ENCODE results near the gene WDR1. TPM values are rescaled to one million over a fixed set of nuclear protein-coding genes. Genes with fewer than 3 reads are reported as not detected.

WDR1 gene
- total RNA-seq, 4 donors from 2014 or later, result 361 to 536 (median 485) TPM

- Histone ChIP-seq H3K9me3 (no peaks in the 10 kb centered on the region), H3K27me3 (no peaks in the 10 kb centered on the region), H3K36me3 (peaks cover 0 to 24% (median 21%) of the 10 kb centered on the region in 4 donors), H3K4me3 (peak overlapping the region; percentile 76 to 93 (median 88)), H3K4me1 (peaks cover 36 to 58% (median 57%) of the 10 kb centered on the region in 4 donors), H3K27ac (replicated peaks in 1 of 4) (peak overlapping the region; percentile 93 to 98 (median 94))
- TF ChIP-seq CTCF (IDR thresholded peaks at IDR 0.05) (no peak), POLR2A (IDR thresholded peaks at IDR 0.05; ENCODE audit: low read depth) (no peak), POLR2AphosphoS5 (IDR thresholded peaks at IDR 0.05) (no peak), EP300 (IDR thresholded peaks at IDR 0.05) (no peak)
- DNase-seq (ENCODE audit: extremely low spot score), result no peak
- 67% methylated on average over 21 of the region's 21 CpGs for WGBS
- intact Hi-C loops (cut with DNase I), result no loop called here
Measured at GRCh38 chr4:10118048-10119004, 1.7 kb upstream of the WDR1 start.

DNA sequence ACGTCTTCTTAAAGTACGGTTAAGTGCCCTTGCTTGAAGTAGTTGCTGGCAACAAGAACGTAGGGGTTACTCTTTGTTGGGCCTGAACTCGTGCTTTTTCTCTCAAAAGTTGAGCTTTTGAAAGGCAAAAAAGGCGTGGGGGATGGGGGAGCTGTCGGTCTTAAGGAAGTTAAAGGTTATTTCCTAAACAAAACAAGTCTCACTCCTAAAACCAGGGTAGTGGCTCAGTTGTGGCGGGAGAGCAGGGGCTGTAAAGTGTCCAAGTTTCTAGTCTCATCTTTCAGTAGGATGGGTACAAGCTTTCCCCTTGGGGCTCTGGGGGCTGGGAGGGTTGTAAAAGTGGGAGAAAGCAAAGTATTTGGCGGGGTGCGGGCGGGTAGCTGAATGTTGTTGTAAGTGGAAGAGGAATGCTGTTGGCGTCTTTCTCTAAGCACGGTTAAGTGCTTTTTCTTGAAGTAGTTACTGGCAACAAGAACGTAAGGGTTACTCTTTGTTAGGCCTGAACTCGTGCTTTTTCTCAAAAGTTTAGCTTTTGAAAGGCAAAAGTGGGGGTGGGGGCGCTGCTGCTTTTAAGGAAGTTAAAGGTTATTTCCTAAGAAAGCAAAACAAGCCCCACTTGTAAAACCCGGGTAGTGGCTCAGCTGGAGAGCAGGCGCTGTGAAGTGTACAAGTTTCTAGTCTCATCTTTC lies 904 bp upstream of the WDR1 start:
- Histone ChIP-seq H3K36me3 (peaks cover 0 to 33% (median 29%) of the 10 kb centered on the region in 4 donors), H3K9me3 (no peaks in the 10 kb centered on the region), H3K27ac (replicated peaks in 1 of 4) (peak overlapping the region; percentile 93 to 98 (median 94)), H3K27me3 (no peaks in the 10 kb centered on the region), H3K4me1 (peaks cover 39 to 63% (median 60%) of the 10 kb centered on the region in 4 donors), H3K4me3 (peak overlapping the region; percentile 76 to 93 (median 88))
- WGBS, result 14% methylated on average over 17 of the region's 17 CpGs
- intact Hi-C loops (cut with DNase I), result no loop called here
- TF ChIP-seq CTCF (IDR thresholded peaks at IDR 0.05) (no peak), POLR2A (IDR thresholded peaks at IDR 0.05; ENCODE audit: low read depth) (no peak), EP300 (IDR thresholded peaks at IDR 0.05) (no peak), POLR2AphosphoS5 (IDR thresholded peaks at IDR 0.05) (no peak)
- DNase-seq (ENCODE audit: extremely low spot score), result no peak

- under 1% methylated on average over 27 of the region's 70 CpGs for WGBS
- H3K27ac ChIP-seq (replicated peaks in 1 of 4), result peak overlapping the region; percentile 93 to 98 (median 94)
- intact Hi-C loops (cut with DNase I), result no loop called here
- H3K4me3 ChIP-seq, result peak overlapping the region; percentile 76 to 93 (median 88)
- H3K4me1 ChIP-seq, result peaks cover 55 to 78% (median 75%) of the 10 kb centered on the region in 4 donors
- no peak for DNase-seq (ENCODE audit: extremely low spot score)
- TF ChIP-seq EP300 (IDR thresholded peaks at IDR 0.05), result no peak
- peak; percentile 43 to 66 for TF ChIP-seq POLR2AphosphoS5 (IDR thresholded peaks at IDR 0.05)
- no peak for TF ChIP-seq POLR2A (IDR thresholded peaks at IDR 0.05; ENCODE audit: low read depth)
- H3K9me3 ChIP-seq, result no peaks in the 10 kb centered on the region
- peaks cover 0 to 48% (median 43%) of the 10 kb centered on the region in 4 donors for H3K36me3 ChIP-seq
- no peaks in the 10 kb centered on the region for H3K27me3 ChIP-seq
Measured at GRCh38 chr4:10115797-10116568, 616 bp downstream of the WDR1 start.

- WGBS, result 18% methylated on average over 11 of the region's 15 CpGs
- Histone ChIP-seq H3K27me3 (no peaks in the 10 kb centered on the region), H3K9me3 (no peaks in the 10 kb centered on the region), H3K4me3 (peak overlapping the region; percentile 76 to 93 (median 88)), H3K27ac (replicated peaks in 1 of 4) (peak overlapping the region; percentile 93 to 98 (median 94)), H3K4me1 (peaks cover 60 to 85% (median 81%) of the 10 kb centered on the region in 4 donors), H3K36me3 (peaks cover 0 to 54% (median 49%) of the 10 kb centered on the region in 4 donors)
- TF ChIP-seq POLR2AphosphoS5 (IDR thresholded peaks at IDR 0.05) (peak in 1 of 2 donors; percentile 3), EP300 (IDR thresholded peaks at IDR 0.05) (no peak), POLR2A (IDR thresholded peaks at IDR 0.05; ENCODE audit: low read depth) (no peak), CTCF (IDR thresholded peaks at IDR 0.05) (no peak)
- intact Hi-C loops (cut with DNase I), result no loop called here
- no peak for DNase-seq (ENCODE audit: extremely low spot score)
Measured at GRCh38 chr4:10115271-10115796, 1.3 kb downstream of the WDR1 start.
